Ishikawa (cell line): ENCODE data around the gene PDE4D.

ENCODE experiments used
- CREB1 ChIP-seq: IDR thresholded peaks from 2 replicates; pipeline ENCODE4 v1.6.1; 2012; ENCODE audit warnings: low read depth
- EGR1 ChIP-seq: IDR thresholded peaks from 2 replicates; pipeline ENCODE4 v1.6.1; 2012
- EP300 ChIP-seq: IDR thresholded peaks from 2 replicates; pipeline ENCODE4 v1.6.1; 2012; ENCODE audit warnings: borderline replicate concordance
- FOXM1 ChIP-seq: IDR thresholded peaks from 2 replicates; pipeline ENCODE4 v1.6.1; 2012; ENCODE audit warnings: low read depth, borderline replicate concordance
- MAX ChIP-seq: IDR thresholded peaks from 2 replicates; pipeline ENCODE4 v1.6.1; 2012
- NFIC ChIP-seq: IDR thresholded peaks from 2 replicates; pipeline ENCODE4 v1.6.1; 2012
- RAD21 ChIP-seq: IDR thresholded peaks from 2 replicates; pipeline ENCODE4 v1.6.1; 2012; ENCODE audit warnings: low read depth
- REST ChIP-seq: IDR thresholded peaks from 2 replicates; pipeline ENCODE4 v1.6.1; 2012; ENCODE audit warnings: low read depth, mild to moderate bottlenecking
- TCF12 ChIP-seq: IDR thresholded peaks from 2 replicates; pipeline ENCODE4 v1.6.1; 2012; ENCODE audit warnings: low read depth
- TEAD4 ChIP-seq: IDR thresholded peaks from 2 replicates; pipeline ENCODE4 v1.6.1; 2012
- USF1 ChIP-seq: IDR thresholded peaks from 2 replicates; pipeline ENCODE4 v1.6.1; 2012
- YY1 ChIP-seq: IDR thresholded peaks from 2 replicates; pipeline ENCODE4 v1.6.1; 2012; ENCODE audit warnings: low read depth
- ZBTB7A ChIP-seq: IDR thresholded peaks from 2 replicates; pipeline ENCODE4 v1.6.1; 2012; ENCODE audit warnings: low read depth

- TF ChIP-seq EGR1 (no peak), YY1 (no peak), RAD21 (no peak), TEAD4 (no peak), EP300 (no peak), USF1 (no peak), FOXM1 (no peak), TCF12 (no peak), MAX (no peak), REST (no peak), CREB1 (no peak), NFIC (no peak), ZBTB7A (no peak)
These were observed 176.5 kb downstream of the PDE4D start for GRCh38 chr5:59716966-59717500.
